ENCODE data around the gene YIPF7. TPM values are rescaled to one million over a fixed set of nuclear protein-coding genes. Genes with fewer than 3 reads are reported as not detected.

YIPF7 gene
- total RNA-seq, 4 donors from 2014 or later: not detected

- no peaks in the 10 kb centered on the region for H3K9me3 ChIP-seq
- H3K36me3 ChIP-seq: no peaks in the 10 kb centered on the region
- TF ChIP-seq CTCF (IDR thresholded peaks at IDR 0.05): no peak
- no peak for TF ChIP-seq POLR2A (IDR thresholded peaks at IDR 0.05)
- H3K27me3 ChIP-seq: no peaks in the 10 kb centered on the region
- no peak overlapping the region for H3K4me3 ChIP-seq
- no peak overlapping the region for H3K27ac ChIP-seq
- H3K4me1 ChIP-seq: no peaks in the 10 kb centered on the region
- no peak for DNase-seq
These were observed 17.1 kb upstream of the YIPF7 start for GRCh38 chr4:44668526-44668925.

GRCh38 chr4:44663539-44664263 is 12.3 kb upstream of the YIPF7 start:
- no peaks in the 10 kb centered on the region for H3K27me3 ChIP-seq
- no peak overlapping the region for H3K4me3 ChIP-seq
- H3K36me3 ChIP-seq: no peaks in the 10 kb centered on the region
- no peak for DNase-seq
- no peaks in the 10 kb centered on the region for H3K9me3 ChIP-seq
- no peaks in the 10 kb centered on the region for H3K4me1 ChIP-seq
- no peak for TF ChIP-seq CTCF (IDR thresholded peaks at IDR 0.05)
- TF ChIP-seq POLR2A (IDR thresholded peaks at IDR 0.05): no peak
- no peak overlapping the region for H3K27ac ChIP-seq

DNA sequence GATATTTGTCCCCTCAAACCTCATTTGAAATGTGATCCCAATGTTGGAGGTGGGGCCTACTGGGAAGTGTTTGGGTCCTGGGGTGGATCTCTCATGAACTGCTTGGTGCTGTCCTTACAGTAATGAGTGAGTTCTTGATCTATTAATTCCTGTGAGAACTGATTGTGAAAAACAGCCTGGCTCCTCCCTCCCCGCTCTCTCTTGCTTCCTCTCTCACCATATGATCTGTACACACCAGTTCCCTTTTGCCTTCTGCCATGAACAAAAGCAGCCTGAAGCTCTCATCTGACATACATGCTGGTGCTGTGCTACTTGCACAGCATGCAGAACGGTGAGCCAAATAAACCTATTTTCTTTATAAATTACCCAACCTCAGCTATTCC is 11.2 kb upstream of the YIPF7 start:
- Histone ChIP-seq H3K9me3 (no peaks in the 10 kb centered on the region), H3K27me3 (no peaks in the 10 kb centered on the region), H3K36me3 (no peaks in the 10 kb centered on the region), H3K4me3 (no peak overlapping the region), H3K27ac (no peak overlapping the region), H3K4me1 (no peaks in the 10 kb centered on the region)
- TF ChIP-seq POLR2A (IDR thresholded peaks at IDR 0.05) (no peak), CTCF (IDR thresholded peaks at IDR 0.05) (no peak)
- no peak for DNase-seq

DNA sequence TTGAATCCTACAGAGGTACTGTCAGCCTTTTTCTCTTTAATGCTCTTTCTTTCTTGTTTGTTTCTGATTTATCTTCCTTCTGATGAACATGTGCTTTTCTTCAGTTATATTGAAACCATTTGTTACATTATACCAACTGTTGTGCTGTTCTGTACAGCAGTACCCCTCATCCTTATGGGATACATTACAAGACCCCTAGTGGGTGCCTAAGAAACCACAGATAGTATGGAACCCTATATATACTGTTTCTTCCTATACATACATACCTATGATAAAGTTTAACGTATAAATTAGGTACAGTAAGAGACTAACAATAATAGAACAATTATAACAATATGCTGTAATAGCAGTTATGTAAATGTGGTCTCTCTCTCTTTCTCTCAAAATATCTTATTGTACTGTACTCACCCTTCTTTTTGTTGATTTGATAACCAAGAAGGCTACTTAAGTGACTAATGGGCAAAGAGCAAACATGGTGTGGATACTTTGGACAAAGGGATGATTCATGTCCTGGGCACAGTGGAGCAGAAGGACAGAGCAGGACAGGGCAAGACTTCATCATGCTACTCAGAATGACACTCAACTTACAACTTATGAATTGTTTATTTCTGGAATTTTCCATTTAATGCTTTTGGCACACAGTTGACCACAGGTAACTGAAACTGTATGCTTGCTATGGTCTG is 10.7 kb upstream of the YIPF7 start:
- H3K4me3 ChIP-seq: no peak overlapping the region
- H3K9me3 ChIP-seq: no peaks in the 10 kb centered on the region
- no peak for DNase-seq
- no peak overlapping the region for H3K27ac ChIP-seq
- no peaks in the 10 kb centered on the region for H3K36me3 ChIP-seq
- no peaks in the 10 kb centered on the region for H3K27me3 ChIP-seq
- H3K4me1 ChIP-seq: no peaks in the 10 kb centered on the region
- TF ChIP-seq CTCF (IDR thresholded peaks at IDR 0.05) (no peak), POLR2A (IDR thresholded peaks at IDR 0.05) (no peak)

GRCh38 chr4:44660396-44660795 is 9.0 kb upstream of the YIPF7 start:
- Histone ChIP-seq H3K36me3 (no peaks in the 10 kb centered on the region), H3K9me3 (no peaks in the 10 kb centered on the region), H3K27ac (no peak overlapping the region), H3K4me3 (no peak overlapping the region), H3K27me3 (no peaks in the 10 kb centered on the region), H3K4me1 (no peaks in the 10 kb centered on the region)
- TF ChIP-seq POLR2A (IDR thresholded peaks at IDR 0.05) (no peak), CTCF (IDR thresholded peaks at IDR 0.05) (no peak)
- DNase-seq: no peak
